Myocyte (in vitro differentiated cells): ENCODE data around the gene IGF1R. TPM values are rescaled to one million over a fixed set of nuclear protein-coding genes. Genes with fewer than 3 reads are reported as not detected.
A peak's percentile ranks its signal among the peaks of the same experiment; 100 is the strongest.

Experiments used
- DNase-seq: peaks from one replicate; pipeline ENCODE4 v3.0.0-alpha.2; 2012; ENCODE audit warnings: low read depth
- total RNA-seq: library from RNA; depleted of rRNA; stranded (reverse); fragments of >200 nt; gene quantifications from 2 replicates; pipeline ENCODE4 v1.2.3, GENCODE V29; 2014

Gene IGF1R
- total RNA-seq, 1 donor from 2014 or later = 21.2 TPM

DNA sequence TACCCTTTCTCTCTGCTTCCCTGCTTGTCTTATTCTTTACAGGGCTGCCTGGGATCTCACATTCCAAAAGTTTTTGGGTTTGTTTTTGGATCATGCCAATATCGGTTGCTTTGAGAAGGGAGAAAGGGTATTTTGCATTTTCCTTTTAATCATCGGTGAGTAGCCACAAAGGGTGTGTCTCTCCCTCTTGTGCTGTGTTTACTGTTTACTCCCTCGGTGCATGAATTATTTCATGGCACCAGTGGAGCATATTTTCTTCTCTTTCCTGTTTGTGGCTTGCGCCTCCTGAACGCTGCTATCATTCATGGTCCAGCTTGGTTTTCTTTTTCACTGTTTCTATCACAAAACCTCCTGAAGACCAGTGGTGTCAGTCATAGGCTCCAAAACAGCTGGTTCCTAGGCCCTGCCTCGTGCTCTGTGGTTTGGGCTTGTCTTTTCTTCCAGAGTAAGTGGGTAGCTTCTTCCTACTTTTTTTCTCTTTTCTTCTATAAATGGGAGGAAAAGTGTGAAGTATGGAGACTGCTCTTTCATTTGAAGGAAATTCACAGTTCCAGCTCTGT, 54.9 kb downstream of the IGF1R start:
- DNase-seq = peak; percentile 72

GRCh38 chr15:98705070-98705469, 56.7 kb downstream of the IGF1R start:
- no peak for DNase-seq

- no peak for DNase-seq
These were observed 58.0 kb downstream of the IGF1R start for GRCh38 chr15:98706387-98706786.

DNA sequence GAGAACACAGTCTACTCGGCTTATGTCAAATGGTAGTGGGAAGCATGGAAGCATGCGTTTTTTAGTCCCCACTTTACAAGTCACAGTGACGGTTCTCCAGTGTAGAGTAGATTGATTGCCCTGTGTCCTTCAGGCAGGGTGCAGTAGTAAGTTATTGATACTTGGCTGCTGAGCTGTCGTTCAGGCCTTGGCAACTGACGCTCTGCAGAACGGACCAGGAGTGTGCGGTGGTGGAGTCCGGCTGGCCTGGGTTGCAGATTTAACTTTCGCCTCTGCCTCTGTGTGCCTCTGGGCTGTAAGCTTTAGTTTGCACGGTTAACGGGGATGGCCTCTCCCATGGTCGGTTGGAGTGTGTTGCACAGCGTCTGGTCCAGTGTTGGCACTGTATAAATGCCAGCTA, 58.6 kb downstream of the IGF1R start:
- DNase-seq = no peak

DNA sequence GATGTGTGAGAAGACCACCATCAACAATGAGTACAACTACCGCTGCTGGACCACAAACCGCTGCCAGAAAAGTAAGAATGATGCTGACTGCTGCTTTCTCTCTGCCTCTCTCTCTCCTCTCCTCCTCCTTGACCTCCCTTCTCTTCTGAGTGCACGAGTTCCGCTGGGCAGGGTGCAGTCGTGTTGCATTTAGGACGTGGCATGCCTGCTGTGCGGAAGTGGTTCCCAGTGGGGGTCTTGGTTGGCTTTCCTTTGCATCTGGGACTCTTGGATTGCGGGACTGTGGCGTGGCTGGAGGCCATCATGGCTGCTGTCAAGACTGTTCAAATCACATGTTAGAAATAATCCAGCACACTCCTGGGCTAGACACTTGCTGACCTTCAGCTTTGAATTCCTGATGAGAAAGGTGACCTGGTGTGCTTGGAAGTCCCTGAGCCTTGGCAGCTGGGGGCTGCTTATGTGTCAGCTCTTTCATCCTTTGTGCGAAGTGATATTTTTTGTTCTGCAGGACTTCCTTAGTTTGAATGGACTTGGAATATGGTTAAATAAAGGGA, 59.8 kb downstream of the IGF1R start:
- no peak for DNase-seq

GRCh38 chr15:98711810-98712209, 63.5 kb downstream of the IGF1R start:
- no peak for DNase-seq

- DNase-seq = no peak
These were observed 64.7 kb downstream of the IGF1R start for GRCh38 chr15:98712845-98713584.

GRCh38 chr15:98713585-98714001, 65.3 kb downstream of the IGF1R start:
- peak; percentile 32 for DNase-seq

DNA sequence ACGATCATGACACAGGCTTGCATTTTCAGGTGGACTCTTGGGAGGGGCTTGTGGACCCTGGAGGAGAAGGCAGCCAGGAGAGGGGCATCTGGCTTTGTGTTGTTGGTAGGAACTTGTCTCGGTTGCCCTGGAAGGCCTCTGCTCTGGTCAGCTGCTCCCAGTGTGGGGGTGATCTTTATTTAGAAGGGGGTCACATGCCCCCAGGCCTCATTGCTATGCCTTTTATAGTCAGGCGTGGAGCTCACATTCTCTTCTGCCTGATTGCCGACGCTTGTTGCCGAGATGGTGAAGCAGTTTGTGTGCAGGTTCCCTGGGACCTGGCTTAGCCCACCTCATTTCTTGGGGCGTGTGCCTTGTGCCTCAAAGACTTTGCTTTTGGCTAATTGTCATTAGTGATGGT, 66.6 kb downstream of the IGF1R start:
- DNase-seq = peak; percentile 59

DNA sequence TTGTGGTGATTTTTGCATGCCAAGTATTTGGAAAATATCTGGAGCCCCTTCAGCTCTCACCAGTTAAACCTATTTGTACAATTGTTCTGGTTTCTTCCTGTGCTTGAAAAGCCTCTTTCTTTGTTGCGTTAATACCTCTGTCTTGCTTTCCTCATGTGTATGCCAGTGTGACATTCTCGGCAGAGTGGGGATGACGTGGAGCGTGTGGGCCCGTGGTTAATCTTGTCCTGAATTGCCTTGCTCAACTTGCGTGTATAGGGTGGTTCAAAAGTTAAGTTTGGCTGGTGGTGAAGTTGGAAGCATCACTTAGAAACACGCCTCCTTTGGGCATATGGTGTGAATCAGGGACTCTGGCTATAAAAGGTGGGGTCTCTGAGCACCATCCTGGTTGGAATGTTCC, 67.1 kb downstream of the IGF1R start:
- no peak for DNase-seq

GRCh38 chr15:98715890-98716443, 67.6 kb downstream of the IGF1R start:
- peak; percentile 65 for DNase-seq

DNA sequence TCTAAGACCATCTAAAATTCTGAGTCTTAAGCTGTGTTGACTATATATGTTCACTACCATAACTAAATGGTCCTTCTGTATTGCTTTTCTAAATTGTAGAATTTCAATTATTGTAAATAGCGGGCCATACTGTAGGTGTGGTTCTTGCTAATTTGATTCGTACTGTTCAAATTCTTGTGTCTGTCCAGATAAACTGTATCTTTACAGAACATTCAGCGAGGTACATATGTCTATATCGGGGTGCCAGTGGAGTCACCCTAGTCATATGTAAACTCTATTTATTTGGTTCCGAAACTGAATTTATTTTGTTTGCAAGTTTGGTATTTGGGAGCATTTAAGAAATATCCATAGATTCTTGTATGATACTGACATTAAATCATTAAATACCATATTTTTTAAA, 69.0 kb downstream of the IGF1R start:
- DNase-seq = no peak

- no peak for DNase-seq
These were observed 69.6 kb downstream of the IGF1R start for GRCh38 chr15:98717942-98718341.

DNA sequence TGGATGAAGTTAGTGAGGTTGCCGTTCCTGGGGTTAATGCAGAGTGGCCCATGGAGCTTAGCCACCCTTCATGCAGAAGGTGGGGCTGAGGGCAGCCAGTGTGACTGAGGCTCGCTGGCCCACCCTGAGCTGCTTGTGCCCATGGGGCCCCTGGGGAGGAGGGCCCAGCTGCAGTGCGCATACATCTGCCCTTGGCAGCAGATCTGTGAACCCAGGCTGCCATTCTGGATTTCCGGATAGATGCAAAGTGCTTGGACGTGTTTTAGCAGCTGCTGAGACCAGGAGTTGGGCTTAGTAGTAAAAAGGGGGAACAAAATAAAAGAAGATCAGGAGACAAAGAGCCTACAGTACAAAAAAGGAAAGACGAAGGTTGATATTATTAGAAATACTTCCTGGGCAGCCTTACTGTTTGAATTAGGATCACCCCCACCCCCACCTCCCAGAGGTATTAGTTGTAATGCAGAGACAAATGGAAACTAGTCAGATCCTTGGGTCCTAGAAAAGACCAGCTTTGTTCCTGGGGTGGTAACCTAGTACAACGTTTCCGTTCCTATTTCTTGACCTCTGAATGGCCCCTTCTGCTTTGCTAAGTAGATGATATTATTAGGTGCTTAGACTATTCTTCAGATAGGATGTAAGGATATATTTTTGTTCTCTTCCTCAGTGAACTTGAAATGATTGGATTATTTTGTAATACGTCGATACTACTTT, 70.2 kb downstream of the IGF1R start:
- no peak for DNase-seq

DNA sequence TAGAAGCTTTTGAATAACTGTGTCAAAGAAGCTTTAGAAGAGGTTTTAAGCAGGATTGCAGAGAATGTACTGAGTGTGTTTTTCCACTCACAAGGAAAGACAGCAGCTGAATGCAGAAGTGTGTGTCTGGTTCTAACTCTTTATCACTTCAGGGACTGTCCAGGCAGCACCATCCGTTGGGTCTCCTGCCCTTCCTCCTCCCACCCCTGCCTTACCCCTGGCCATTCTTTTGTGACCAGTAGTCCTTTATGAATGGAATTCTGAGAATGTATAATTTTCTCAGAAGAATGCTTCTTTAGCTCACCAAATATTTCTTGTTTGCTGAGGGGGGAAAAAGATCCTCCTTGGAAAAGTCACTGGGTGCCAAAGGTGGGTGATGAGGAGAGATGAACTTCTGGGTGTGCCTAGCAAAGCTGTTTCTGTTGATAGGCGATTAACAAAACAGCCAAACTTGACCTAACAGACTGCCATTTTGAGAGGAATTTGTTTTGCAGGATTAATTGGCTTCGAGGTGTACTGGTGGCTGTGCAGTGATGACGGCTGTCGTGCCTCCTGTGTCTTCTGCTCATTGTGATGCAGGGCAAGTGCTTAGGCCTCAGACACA, 70.9 kb downstream of the IGF1R start:
- no peak for DNase-seq

DNA sequence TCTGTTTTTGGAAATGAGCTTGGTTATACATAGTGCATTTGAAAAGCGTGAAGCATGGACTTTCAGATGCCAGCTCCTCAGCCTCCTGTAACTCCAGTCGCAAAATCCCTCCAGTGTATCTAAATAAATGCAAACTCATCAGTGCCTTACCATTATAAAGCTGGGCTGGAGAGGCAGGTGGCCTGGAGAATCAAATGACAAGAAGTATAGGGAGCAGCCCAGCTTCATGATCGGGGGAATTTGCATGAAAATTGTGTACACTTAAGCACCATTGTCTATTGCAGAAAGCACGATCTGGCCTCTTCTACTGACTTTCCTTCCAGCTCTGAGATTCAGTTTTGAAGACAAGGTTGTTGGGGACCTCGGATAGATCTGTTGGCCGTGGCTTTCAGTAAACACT, 71.7 kb downstream of the IGF1R start:
- DNase-seq = no peak

GRCh38 chr15:98720577-98721565, 72.5 kb downstream of the IGF1R start:
- no peak for DNase-seq

DNA sequence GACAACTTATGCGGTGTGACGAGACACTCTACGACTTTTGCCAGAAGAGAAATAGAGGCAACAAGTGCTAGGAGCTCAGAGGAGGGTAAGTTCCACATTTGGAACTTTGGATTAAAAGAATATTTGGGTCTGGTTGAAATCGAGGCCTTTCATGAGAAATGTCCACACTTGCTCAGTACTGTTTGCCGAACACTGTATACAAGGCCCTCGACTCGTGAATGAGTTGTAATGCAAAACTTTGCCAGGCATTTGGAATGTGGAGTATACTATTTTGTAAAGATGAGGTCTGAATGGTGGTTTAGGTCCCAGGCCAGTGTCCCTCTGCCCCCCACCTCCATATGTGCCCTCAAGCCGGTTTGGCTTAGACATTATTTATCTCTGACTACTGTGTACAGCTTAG, 73.9 kb downstream of the IGF1R start:
- DNase-seq = no peak

GRCh38 chr15:98722645-98723044, 74.3 kb downstream of the IGF1R start:
- DNase-seq = no peak

GRCh38 chr15:98723195-98723594, 74.9 kb downstream of the IGF1R start:
- no peak for DNase-seq
